Activated CD8-positive, alpha-beta memory T cell treated with anti-CD3 and anti-CD28 coated beads for 1 hour (primary cell): ENCODE data around the gene CDK15.
"Not testable (repeated sequence)": the region's sequence is repeated elsewhere in the genome, so short reads cannot be mapped to it uniquely, and the experiment has no call there.

Experiments used
- DNase-seq, 2 donors: peaks; one replicate each; pipeline ENCODE4 v3.0.0-alpha.2; 2020; ENCODE audit warnings: low read depth in 1 of 2; ENCODE audit errors: extremely low read depth in 1 of 2

CDK15 gene

DNA sequence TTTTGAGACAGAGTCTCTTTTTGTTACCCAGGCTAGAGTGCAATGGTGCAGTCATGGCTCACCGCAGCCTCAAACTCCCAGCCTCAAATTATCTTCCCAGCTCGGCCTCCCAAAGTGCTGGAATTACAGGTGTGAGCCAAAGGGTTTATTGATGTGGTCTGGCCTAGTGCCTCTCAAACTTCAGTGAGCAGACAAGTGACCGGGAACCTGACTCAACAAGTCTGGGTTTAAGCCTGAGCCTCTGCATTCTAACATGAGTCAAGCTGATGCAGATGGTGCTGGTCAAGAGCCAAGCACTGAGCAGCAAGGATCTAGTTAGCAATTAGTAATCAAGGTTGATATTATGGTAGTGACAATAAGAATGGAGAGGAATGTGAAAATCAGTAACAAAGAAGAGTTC, 21.3 kb downstream of the CDK15 start:
- DNase-seq, result no peak

DNA sequence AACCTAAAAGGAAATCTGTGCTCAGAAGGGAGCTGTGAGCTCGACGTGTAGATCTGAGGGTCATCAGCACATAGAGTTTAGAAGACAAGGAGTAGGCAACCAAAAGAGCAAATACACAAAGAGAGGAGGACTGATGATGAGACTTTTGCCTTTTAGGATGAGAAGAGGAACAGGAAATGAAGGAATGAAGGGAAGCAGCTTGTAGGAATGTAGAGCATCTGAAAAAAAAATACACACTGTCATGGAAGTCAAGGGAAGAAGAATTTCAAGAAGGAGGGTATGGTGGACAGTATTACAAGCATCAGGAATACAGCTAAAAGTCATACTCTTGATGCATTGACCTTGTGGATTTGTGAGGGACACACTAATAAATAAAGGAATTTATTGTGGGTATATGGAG, 21.9 kb downstream of the CDK15 start:
- DNase-seq, result no peak

DNA sequence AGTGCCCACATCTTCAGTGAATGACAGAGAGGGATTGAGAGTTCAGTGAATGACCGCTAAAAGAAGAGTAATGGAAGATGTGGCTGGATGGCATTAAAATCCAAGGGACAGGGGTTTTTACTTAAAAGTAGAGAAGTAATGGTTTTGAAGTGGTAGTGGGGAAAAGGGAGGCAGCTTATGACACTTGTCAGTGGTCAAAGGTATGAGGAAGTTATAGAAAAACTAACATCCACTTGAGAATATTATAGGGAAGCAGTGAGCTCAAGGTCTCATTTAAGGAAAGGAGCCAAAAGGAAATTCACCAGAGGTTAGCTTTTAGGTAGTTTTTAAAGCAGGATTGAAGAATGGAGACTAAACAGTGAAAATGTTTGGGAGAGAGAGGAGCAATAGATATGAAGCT, 24.3 kb downstream of the CDK15 start:
- DNase-seq, result no peak

DNA sequence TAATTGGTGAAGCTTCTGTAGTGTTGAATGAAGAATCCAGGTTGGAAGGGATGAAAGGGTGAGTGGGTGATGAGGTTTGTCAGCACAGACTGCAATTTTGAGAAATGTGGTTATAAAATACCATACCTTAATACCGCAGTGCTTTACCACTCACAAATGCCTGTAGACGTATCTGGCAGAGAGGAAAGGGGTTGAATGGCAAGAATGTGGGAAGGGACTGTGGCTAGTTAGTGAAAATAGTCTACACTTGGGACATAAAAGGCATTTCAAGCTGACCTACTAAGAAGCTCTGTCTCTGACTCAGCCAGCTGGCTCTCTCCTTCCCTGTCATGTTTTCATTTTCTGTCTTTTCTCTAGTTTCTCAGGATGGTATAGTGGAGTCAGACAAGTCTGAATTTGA, 25.1 kb downstream of the CDK15 start:
- DNase-seq, result no peak

DNA sequence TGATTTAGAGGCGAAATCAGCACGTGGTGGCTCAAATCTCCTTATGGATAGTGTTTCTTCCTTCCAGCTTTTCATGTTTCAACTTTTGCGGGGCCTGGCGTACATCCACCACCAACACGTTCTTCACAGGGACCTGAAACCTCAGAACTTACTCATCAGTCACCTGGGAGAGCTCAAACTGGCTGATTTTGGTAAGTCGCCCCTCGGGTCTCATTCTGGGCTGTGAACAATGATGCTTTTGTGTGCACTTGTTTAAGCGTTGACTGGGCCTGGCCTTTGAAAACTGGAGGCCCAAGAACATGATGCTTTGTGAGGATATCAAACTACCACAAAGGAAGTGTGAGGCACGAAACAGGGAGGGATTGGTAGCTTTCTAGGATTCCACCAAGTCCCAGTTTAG, 27.4 kb downstream of the CDK15 start:
- no peak for DNase-seq

DNA sequence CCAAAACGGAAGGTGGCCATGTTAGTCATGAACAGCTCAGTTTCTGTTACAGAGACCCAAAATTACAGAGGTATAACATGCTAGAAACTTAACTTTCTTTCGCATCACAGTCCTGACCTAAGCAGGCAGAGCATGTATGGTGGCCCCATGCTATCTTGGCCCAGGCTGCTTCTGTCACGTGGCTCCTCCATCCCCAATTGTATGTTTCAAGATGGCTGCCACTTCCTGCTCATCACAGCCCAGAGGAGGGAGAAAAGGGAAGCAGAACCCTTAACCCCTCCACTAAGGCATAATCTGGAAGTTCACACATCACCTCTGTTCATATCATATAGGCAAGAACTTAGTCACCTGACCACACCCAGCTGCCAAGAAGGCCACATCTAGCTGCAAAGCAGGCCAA, 28.7 kb downstream of the CDK15 start:
- no peak for DNase-seq

DNA sequence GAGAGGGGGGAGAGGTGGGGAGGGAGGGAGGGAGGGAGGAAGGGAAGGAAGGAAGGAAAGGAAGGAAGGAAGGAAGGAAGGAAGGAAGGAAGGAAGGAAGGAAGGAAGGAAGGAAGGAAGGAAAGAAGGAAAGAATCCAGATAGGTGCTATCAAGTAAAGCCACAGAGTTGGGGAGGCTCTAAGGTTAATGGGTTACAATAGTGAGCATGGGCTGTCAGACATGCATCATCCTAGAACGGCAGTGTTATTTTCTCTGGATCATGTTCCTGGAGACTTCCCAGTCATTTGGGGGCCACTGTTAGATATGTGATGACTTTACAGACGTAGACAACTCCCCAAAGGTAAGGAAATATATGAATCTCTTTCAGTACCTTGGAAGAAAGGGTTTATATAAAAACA, 31.1 kb downstream of the CDK15 start:
- DNase-seq, result no peak

DNA sequence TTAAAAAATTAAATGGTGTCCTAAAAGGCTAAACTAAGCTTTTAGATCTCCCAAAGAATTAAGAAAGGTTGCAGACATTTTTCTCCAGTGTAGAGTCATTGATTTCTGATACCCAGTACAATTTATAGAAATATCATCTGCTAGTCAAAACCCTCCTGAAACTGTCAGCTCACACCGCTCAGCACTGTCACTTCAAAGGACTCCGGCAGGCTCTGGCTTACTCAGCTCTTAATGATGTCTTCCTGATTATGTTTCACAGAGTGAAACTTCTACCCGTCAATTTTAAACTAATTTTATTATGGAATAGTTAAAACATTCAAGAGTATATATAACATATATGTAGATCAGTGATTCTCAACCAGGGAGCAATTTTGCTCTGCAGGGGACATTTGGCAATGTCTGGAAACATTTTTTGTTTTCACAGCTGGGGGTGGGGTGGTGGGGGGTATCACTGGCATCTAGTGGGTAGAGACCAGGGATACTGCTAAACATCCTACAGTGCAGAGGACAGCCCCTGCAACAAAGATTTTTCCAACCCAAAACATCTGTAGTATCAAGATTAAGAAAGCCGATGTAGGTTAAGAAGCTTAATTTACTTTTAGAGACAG, 31.6 kb downstream of the CDK15 start:
- DNase-seq, result no peak

DNA sequence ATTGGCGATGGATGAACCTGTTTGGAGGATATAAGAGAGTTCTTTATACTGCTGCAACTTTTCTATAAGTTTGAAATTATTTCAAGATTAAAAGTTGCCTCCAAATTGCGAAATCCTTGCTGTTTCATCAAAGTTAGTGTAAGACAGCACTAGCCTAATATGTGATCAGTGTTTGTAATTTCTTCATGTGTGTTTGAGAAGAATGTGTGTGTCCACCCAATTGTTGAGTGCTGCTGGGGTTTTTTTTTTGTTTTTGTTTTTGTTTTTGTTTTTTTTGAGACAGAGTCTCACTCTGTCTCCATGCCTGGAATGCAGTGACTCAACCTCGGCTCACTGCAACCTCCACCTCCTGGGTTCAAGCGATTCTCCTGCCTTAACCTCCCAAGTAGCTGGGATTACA, 33.4 kb downstream of the CDK15 start:
- DNase-seq, result no peak

DNA sequence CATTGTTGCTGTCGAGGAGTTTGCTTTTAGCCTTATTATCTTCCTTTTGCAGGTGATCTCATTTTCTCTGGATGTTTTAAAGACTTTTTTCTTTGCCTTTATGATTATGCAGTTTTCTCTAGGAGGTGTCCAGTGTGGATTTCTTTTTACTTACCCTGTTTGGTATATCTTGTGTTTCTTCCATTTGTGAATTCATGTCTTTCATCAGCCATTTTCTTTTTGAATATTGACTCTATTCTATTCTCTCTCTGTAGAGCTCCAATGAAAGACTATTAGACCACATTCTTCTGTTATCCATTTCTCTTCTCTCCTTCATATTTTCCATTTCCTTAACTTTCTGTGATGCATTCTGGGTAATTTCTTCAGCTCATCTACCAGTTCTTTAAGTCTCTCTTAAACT, 34.4 kb downstream of the CDK15 start:
- DNase-seq, result no peak

DNA sequence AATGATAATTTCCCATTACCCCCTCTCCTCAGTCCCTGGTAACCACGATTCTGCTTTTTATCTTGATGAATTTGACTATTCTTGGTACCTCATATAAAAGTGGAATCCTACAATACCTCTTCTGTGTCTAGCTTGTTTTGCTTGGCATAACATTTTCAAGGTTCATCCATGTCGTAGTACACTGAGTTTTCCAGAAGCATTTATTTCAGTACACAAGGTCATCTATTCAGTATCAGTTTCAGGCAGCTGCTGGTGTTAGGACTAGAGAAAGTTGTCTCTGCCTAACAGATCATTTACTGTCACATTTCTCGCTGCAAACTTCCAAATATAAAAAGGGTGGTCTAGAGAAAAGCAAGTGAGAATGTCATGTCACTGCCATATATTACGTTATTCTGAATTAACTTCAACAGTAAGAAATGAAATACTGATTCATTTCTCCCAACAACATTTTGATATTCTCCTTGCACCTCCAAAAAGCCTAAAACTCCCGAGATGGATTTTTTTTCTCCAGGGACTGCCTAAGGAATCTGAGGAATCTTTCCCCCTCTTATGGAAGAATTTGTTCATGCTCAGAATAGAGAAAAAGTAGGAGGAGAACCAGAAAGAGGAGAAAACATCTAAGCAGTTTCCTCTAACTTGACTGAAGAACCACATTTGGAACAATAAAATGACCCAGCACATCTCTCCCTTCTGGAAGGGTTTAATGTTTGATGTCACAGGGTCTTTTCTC, 36.0 kb downstream of the CDK15 start:
- no peak for DNase-seq

DNA sequence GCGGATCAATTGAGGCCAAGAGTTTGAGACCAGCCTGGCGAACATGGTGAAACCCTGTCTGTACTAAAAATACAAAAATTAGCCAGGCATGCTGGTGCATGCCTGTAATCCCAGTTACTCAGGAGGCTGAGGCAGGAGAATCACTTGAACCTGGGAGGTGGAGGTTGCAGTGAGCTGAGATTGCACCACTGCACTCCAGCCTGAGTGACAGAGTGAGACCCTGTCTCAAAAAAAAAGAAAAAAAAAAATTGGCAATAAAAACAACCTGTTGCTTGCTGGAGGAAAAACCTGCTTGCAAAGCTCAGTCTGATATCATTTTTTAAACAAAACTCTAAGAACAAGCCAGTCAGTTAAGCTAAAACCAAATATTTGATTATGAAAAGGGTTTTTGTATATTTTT, 38.6 kb downstream of the CDK15 start:
- not testable (repeated sequence) for DNase-seq

DNA sequence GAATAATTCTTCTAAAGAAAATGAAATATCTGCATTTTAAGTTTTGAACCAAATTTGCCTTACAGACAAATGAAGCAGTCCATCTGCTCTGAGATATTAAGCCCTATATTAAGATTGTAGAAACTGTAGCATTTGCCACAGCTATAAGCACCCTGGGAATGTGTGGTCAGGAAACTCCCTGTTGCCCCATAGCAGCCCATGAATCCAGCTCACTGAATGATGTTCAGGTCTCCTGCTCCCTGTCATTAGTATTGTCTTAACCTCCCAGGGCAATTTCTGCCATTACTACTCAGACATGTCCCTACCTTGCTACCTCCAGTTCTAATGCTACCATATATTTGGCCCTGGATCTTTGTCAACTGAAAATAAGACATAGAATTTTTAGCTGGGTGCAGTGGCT, 41.1 kb downstream of the CDK15 start:
- no peak for DNase-seq

DNA sequence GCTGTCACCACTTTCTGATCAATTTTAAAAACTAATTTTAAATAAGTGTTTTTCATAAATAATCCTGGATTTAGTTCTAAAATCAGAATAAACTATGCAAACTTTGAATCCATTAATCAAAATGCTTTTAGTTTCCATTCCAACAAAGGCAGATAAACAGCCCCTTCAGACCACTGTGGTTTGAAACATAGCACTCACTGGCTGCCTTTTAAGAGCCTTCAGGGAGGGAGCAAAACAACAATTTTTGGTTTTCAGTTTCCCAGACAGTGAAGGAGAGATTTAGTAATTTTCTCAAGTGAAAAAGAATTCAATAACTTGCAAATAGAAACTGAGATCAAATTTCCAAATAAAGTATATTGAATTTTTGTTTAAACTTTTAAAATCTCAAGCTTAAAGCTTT, 46.1 kb downstream of the CDK15 start:
- no peak for DNase-seq

DNA sequence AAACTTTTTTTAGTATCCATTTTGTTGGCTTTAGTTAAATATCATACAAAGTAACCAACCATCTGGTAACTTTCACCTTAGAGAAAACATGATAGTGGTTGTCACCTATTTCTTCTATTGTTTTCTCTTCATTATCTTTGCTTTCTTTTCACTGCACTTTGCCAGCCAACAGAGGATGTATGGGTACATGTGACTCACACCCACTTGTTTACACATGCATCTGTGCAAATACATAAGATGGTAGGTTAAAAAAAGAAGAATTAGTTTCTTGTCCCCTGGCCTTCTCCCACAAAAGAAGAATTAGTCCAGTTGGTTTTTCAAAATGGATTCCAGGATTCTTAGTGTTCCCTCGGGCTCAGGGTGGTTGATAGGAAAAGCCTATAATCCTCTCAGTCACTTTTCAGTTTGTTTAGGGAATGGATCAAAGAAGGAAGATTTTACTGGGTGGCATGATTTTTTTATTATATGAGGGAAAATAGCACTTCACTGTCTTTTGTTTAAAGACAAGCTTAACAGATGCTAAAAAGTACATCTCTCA, 46.6 kb downstream of the CDK15 start:
- no peak for DNase-seq

DNA sequence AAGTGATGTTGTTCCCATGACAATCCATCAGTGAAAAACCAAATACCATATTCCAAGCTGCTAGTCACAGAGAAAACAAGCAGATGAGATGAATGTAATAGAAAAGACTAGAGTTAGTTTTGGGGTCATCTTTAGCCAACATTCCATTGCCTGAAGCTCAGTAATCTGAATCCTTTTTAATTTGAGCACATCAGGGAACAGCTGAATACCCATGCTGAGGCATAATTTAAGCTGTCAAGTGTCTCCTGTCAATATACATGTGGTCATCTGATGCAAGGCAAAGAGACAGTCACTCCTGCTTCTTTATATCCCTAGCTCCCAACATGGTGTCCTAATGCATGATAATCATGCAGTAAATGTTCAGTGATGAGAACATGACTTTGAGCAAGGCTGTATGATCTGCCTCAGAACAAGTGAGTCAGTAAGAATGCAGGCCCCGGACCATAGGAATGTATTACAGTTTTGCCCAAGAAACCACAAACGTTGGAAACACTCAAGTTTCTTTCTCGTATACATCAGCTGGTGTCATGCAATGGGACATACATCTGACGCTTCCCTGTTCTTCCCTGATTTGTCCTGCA, 48.0 kb downstream of the CDK15 start:
- DNase-seq, result no peak

DNA sequence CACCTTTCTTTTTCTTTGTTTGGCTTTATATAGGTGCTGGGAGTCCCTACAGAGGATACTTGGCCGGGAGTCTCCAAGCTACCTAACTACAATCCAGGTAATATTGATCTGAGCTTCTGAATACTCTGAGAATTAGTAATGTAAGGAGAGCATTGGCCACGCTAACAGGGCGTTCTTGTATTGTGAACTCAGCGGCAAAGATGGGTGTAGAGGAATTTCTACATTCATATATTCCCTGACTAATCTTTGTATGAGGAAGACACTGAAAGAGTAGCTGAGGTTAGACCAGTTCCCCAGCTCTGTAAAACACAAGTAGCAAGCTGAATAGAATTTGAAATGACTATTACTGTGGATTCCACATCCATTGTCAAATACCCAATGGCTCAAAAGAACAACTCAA, 48.5 kb downstream of the CDK15 start:
- DNase-seq, result no peak

DNA sequence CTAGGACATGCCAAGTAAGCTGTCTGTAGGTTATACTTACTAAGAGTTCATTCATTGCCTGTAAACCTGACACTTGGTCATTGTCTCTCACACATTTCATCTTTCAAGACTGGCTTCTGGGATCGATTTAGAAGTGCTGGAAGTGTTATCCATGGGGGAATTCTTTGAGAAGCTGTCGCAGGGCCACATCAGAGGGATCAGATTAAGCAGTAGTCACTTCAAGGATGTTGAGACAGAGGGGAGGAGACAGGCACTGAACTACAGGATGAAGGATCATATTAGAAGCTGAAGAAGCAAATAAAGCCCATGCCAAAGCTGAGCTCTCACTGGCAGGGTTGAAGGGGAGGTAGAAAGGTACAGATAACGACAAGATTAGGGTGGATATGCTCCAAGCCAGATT, 49.0 kb downstream of the CDK15 start:
- DNase-seq, result no peak

DNA sequence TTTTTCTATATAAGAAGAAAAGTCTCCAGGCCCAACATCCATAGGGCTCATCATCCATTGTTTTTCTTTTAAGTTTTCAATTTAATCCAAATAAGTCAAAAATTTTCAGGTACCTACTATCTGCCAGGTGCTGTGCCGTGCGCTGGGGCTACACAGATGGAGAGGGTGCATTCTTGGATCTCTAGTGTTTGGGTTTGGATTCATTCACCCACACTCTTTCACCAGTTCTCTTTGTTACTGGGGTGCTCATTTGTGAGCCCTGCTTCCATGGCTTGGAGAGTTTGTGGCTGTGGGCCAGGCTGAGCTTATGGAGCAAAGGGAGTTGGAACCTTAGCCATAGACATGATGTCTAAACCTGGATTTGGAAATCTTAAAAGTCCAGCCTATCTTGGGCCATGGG, 51.0 kb downstream of the CDK15 start:
- DNase-seq, result no peak

DNA sequence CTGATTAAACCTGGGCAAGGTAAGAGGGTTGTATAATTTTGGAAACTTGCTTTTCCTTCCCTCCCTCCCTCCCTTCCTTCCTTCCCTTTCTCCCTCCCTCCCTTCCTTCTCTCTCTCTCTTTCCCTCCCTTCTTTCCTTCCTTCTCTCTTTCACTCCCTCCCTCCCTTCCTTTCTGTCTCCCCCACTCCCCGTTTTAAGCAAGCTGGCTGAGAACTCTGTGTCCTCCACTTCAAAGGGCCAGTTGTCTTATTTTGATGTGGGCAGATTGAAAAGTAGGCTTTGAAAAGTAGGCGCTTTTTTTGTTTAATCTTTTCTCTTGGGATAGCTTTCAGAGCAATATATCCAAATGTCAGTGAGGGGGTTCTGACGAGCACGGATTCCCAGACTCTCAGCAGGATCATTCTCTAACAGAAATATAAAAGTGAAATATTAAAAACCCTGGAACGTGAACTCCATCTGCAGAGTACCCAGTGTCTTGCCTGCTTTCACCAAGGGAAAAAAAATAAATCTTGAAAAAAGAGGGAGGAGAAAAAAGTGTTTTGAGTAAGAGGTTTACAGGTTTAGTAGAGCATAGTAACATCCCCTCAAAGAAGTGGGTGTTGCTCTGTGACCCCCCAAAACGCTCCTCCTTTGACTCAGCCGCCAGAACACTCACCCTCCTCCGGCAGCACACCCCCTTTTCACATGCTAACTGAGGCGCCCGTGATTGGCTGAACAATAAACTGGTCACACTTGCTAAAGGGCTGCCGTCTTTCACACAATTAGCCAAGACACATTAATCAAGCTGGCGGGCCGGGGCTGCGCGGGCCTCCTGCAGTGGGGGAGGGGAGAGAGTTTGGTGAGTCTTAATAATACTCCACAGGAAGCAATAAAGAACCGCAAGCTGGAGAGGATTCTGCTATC, 52.2 kb downstream of the CDK15 start:
- DNase-seq, result no peak

DNA sequence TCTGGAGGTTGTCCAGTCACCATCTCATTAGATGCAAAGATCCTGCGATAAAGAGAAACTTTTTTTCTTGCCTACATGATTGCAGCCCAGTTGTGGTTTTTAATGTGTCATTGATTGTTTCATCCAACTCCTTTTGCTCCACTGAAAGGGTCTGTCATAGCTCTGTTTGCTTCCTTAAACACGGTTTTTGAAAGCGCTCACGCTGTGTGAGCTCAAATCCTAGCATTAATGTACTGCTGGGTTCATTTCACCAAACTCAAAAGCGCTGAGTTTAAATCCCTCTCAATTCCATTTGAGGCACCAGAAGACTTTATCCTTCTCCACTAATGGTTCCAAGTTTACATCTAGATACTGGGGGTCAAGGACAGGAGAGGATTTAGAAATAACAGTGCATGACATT, 53.6 kb downstream of the CDK15 start:
- DNase-seq, result no peak
